HG02759 (cell line): ENCODE data around the gene TSEN34.
A peak's percentile ranks its signal among the peaks of the same experiment; 100 is the strongest.
"Not testable (repeated sequence)": the region's sequence is repeated elsewhere in the genome, so short reads cannot be mapped to it uniquely, and the experiment has no call there.

Experiments
- ATAC-seq: cut with Tn5 transposase; IDR thresholded peaks from one replicate; pipeline ENCODE4 v1.9.1; 2021; ENCODE audit warnings: mild to moderate bottlenecking, moderate library complexity; ENCODE audit not compliant: unreplicated experiment

TSEN34 gene

DNA sequence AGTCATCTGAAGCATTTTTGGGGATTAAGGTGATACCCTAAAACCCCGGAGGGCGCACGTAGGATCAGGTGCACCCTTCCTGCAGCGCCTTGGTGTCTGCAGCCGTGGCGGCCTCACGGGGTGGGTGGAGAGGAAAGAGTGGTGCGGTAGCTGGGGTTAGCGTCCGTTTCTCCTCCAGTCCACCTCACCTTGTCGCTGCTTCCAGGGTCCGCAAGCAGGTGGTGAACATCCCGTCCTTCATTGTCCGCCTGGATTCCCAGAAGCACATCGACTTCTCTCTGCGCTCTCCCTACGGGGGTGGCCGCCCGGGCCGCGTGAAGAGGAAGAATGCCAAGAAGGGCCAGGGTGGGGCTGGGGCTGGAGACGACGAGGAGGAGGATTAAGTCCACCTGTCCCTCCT is 16.1 kb downstream of the TSEN34 start:
- not testable (repeated sequence) for ATAC-seq

GRCh38 chr19:54207676-54207982 is 16.5 kb downstream of the TSEN34 start:
- ATAC-seq, result no peak

DNA sequence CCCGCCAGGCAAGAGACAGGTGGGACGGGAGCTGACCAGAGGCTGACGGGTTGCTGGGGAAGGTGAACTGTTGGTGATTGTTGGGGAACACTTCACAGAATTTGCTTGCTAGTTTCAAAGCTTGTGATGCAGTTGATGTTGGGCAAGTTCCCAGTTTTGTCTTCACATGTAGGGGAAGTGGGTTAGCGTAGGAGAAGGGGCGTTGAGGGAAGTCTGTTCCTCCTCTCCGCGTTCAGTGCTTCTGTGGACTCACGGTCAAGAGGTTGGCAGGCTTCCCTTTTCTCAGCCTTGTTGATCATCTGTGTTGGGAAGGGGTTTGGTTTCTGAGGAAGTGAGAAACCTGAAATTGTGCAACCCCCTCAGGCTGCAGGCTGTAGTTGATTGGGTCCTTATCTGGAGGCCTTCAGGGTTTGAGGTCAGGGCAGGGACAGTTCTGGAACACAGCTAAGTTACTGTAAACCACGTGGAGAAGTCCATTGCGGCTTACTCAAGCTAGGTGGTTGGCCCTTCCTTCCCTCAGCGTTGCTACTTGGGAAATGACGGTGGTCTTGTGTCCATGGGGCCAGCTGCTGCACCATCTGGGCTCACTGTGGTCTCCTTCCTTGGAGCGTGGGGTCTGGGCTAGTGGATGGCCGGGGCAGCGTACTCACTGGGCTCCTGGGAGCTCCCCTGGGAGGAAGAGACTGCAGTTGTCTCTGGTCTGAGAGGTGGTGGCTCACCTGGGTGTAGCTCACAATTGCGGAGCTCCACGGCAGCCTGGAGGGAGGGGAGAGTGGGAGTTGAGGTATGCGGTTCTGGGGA is 17.1 kb downstream of the TSEN34 start:
- ATAC-seq, result peak; percentile 41

- no peak for ATAC-seq
These were observed 17.6 kb downstream of the TSEN34 start for GRCh38 chr19:54208784-54209057.

DNA sequence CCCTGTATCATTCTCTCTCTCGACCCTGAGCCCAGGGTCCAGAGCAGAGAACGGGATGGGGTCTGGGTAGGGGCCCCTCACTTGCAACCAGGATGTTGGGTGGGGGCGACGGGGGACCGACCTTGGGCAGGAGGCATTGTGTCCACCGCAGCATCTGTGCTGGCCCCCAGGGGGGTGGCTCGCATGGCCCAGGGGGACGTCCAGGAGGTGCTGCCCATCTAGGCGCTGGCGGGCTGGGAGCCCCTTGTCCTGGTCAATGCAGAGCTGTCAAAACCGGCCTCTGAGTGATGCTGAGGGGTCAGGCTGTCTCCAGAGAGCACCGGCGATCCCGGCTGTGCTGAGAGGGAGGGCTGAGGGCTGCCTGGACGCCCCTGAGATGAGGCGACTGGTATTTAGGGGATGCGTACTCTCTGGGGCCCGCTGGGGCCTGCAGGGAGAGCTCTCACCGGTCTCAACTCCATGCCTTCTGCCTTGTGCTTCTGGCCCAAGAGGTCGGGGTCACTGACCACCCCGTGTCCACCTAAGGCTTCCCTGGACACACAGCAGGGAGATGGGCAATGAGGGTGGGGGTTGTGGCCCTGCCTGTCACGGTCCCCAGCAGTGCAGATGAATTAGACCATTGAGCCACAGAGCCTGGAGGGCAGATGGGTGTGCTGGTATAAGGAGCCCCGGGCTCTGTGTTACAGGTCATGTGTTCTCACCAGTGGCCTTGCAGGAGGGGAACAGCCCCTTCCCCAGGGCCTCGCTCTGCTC is 18.1 kb downstream of the TSEN34 start:
- ATAC-seq, result no peak

GRCh38 chr19:54209811-54210494 is 18.8 kb downstream of the TSEN34 start:
- ATAC-seq, result no peak

- ATAC-seq, result no peak
These were observed 20.1 kb downstream of the TSEN34 start for GRCh38 chr19:54211235-54211634.

- not testable (repeated sequence) for ATAC-seq
These were observed 23.1 kb downstream of the TSEN34 start for GRCh38 chr19:54214217-54214616.

DNA sequence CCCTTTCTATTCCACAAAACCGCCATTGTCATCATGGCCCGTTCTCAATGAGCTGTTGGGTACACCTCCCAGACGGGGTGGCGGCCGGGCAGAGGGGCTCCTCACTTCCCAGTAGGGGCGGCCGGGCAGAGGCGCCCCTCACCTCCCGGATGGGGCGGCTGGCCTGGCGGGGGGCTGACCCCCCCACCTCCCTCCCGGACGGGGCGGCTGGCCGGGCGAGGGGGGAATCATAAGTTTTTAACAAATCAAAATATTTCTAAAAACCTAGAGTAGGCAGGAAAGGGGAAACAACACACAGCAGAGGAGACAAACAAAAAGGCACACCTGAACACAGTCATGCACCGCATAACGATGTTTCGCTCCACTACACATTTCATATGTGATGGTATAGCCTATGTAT is 23.6 kb downstream of the TSEN34 start:
- not testable (repeated sequence) for ATAC-seq

DNA sequence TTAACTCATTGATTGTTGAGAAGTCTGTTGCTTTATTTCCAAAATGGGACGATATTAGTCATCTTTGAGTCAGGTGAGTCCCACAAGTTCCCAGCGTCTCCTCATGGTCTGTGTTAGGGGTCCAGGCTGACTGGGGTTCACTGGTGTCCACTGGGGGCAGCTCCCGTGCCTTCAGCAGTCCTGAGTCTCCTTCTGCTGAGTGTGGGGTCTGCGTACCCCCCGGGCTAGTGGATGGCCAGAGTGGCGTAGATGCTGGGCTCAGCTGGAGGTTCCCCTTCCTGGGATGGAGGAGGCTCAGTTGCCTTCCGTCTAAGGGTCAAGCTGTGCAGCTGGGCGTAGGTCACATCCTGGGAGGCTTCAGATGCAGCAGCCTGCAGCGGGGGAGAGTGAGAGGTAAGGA is 25.8 kb downstream of the TSEN34 start:
- no peak for ATAC-seq

DNA sequence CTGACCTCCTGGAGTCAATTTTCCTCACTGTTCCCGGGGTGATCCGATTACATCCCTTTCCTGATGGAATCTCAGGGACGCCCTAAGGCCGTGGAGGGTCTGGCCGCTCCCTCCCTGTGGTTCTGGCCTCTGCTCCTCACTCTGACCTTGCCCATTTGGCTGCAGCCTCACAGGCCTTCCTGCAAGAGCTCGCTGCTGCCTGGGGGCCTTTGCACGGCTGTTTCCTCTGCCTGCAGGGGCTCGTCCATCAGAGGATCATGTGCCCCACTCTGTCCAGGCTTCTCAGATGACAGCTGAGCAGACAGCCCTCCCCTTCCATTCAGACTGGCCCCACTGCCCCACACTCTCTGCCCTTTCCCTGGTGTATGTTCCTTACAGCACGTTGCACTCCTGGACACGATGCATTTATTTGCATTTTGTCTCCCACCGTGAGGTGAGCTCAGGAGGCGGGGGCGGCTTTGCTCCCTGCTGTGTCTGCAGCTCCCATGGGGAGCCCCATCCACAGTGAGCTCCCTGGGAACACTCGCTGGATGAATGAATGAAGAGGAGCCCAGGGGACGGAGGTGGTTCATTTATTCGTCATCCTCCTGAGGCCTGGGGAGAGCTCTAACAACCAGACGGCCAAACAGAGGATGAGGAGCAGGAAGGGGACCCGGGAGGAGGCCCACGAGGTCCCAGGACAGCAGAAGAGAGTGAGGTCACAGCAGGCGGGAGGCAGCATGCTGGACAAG is 26.6 kb downstream of the TSEN34 start:
- ATAC-seq, result not testable (repeated sequence)

GRCh38 chr19:54218259-54218658 is 27.2 kb downstream of the TSEN34 start:
- no peak for ATAC-seq

DNA sequence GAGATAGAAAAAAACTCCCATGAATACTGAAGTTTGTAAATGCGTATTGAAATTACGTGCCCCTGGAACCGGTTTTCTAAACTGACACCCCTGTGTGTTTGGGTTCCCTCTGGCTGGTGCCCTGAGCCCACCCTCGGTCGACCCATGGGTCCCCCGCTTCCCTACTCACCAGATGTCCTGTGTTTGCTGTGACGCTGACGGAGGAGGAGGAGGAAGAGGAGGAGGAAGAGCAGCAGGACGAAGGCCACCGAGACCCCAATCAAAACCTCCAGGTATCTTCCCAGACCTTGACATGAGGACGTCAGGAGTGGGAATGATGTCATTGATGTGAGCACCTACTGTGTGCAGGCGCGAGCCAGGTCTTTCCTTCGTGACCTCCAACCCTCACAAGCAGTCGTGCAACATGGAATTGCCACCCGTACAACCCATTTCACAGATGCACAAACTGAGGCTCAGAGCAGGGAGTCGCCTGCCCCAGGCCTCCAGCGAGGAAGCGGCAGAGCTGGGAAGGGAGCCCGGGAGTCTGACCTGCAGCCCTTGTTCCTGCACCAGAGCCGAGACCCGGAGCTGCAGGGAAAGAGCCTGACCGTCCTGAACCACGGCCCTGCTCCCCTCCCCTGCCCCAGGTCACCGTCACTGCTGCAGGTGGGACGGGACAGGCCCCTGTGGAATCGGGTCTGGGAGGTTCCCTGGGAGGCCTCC is 28.0 kb downstream of the TSEN34 start:
- no peak for ATAC-seq

GRCh38 chr19:54219702-54220101 is 28.6 kb downstream of the TSEN34 start:
- not testable (repeated sequence) for ATAC-seq

- not testable (repeated sequence) for ATAC-seq
These were observed 30.8 kb downstream of the TSEN34 start for GRCh38 chr19:54221947-54222346.

- ATAC-seq, result not testable (repeated sequence)
These were observed 31.6 kb downstream of the TSEN34 start, which contains the start of gene LILRB3 for GRCh38 chr19:54222474-54223276. Gene LILRB3 (minus strand): TSS chr19:54223007. CDS start chr19:54222976, 31 bp downstream.

GRCh38 chr19:54223277-54223936 is 32.3 kb downstream of the TSEN34 start:
- ATAC-seq, result not testable (repeated sequence)

GRCh38 chr19:54223937-54224281 is 32.8 kb downstream of the TSEN34 start:
- ATAC-seq, result not testable (repeated sequence)

GRCh38 chr19:54224619-54225018 is 33.5 kb downstream of the TSEN34 start:
- ATAC-seq, result not testable (repeated sequence)
